OCI-LY7 (cell line): ENCODE data around the gene MXD4. TPM values are rescaled to one million over a fixed set of nuclear protein-coding genes. Genes with fewer than 3 reads are reported as not detected.

Experiments used
- BruUV-seq: library from RNA; stranded (reverse); fragments of 400-500 nt; replicated peaks from 2 replicates; lab custom pipeline; 2021; lab: Mats Ljungman, UMichigan
- CTCF ChIA-PET: fragments of 300-600 bp; sonication (Branson Sonifier 250); formaldehyde crosslinking; loops from one replicate; lab custom pipeline; 2022; ENCODE audit warnings: antibody characterized with exemption; ENCODE audit not compliant: unreplicated experiment; lab: Charles Lee
- POLR2A ChIA-PET: fragments of 300-600 bp; sonication (Branson Sonifier 250); formaldehyde crosslinking; loops from one replicate; lab custom pipeline; 2022; ENCODE audit warnings: antibody characterized with exemption; lab: Charles Lee
- DNase-seq: peaks from one replicate; pipeline ENCODE4 v3.0.0-alpha.2; 2015; ENCODE audit warnings: low spot score
- H2AFZ ChIP-seq: fragments of 200-600 bp; sonication (generic), shearing (Covaris generic); 2 replicates; pipeline ENCODE4 v1.6.1; 2014; ENCODE audit warnings: mild to moderate bottlenecking, antibody characterized with exemption, low read length, moderate library complexity
- H3K27ac ChIP-seq: fragments of 200-600 bp; sonication (generic); 2 replicates; pipeline ENCODE4 v1.5.1; 2014; ENCODE audit warnings: mixed run types, low read depth, mild to moderate bottlenecking, moderate library complexity, low read length, inconsistent platforms; ENCODE audit not compliant: poor library complexity, severe bottlenecking
- H3K36me3 ChIP-seq: fragments of 200-600 bp; sonication (generic); 2 replicates; pipeline ENCODE4 v1.6.1; 2014; ENCODE audit warnings: mild to moderate bottlenecking, antibody characterized with exemption, low read length, moderate library complexity, mixed read lengths; ENCODE audit not compliant: insufficient read depth
- H3K4me1 ChIP-seq: fragments of 200-600 bp; sonication (generic); 2 replicates; pipeline ENCODE4 v1.5.1; 2014; ENCODE audit warnings: mild to moderate bottlenecking, low read length; ENCODE audit not compliant: insufficient read depth, poor library complexity, severe bottlenecking
- H3K4me2 ChIP-seq: fragments of 200-600 bp; sonication (generic); 2 replicates; pipeline ENCODE4 v1.6.1; 2014; ENCODE audit warnings: mild to moderate bottlenecking, low read length
- H3K4me3 ChIP-seq: fragments of 200-600 bp; sonication (generic); 2 replicates; pipeline ENCODE4 v1.5.1; 2014; ENCODE audit warnings: mild to moderate bottlenecking, low read depth, low read length; ENCODE audit not compliant: poor library complexity, severe bottlenecking
- H3K79me2 ChIP-seq: fragments of 200-600 bp; sonication (generic); 2 replicates; pipeline ENCODE4 v1.6.1; 2016; ENCODE audit warnings: low read depth, mild to moderate bottlenecking, low read length, moderate library complexity, mixed read lengths; ENCODE audit not compliant: insufficient read depth
- H3K9me2 ChIP-seq: fragments of 200-600 bp; sonication (generic); 2 replicates; pipeline ENCODE4 v1.6.1; 2016; ENCODE audit warnings: mild to moderate bottlenecking, low read length, mixed read lengths; ENCODE audit not compliant: insufficient read depth
- H3K9me3 ChIP-seq: fragments of 200-600 bp; sonication (generic); 2 replicates; pipeline ENCODE4 v1.6.1; 2014; ENCODE audit warnings: mild to moderate bottlenecking, mixed run types, low read length, mixed read lengths
- H4K20me1 ChIP-seq: fragments of 200-600 bp; sonication (generic); 2 replicates; pipeline ENCODE4 v1.6.1; 2014; ENCODE audit warnings: mild to moderate bottlenecking, antibody characterized with exemption, low read length, moderate library complexity, mixed read lengths; ENCODE audit not compliant: insufficient read depth
- EZH2phosphoT487 ChIP-seq: fragments of 200-600 bp; sonication (generic); IDR thresholded peaks from 2 replicates; pipeline ENCODE4 v1.6.1; 2018; ENCODE audit warnings: low read depth, borderline replicate concordance, mild to moderate bottlenecking, mixed run types, antibody characterized with exemption, low read length, moderate library complexity, mixed read lengths
- intact Hi-C: fragments of 100-400 bp; cut with micrococcal nuclease; formaldehyde crosslinking; loops from one replicate; pipeline ENCODE4 v1.10.0; 2022; ENCODE audit not compliant: unreplicated experiment
- total RNA-seq, 2 experiments: library from RNA; depleted of rRNA in 1 of 2; stranded (reverse); fragments of >200 nt in 1 of 2; shearing (Covaris generic) in 1 of 2; gene quantifications; 2 replicates each; pipeline ENCODE4 v1.2.3, GENCODE V29; 2014 to 2022
- TF ChIP-seq, protein P1 (sequence below): fragments of 200-600 bp; sonication (generic); conservative IDR thresholded peaks from 2 replicates; pipeline ENCODE4 v1.5.1; 2014; ENCODE audit warnings: mild to moderate bottlenecking, antibody characterized with exemption, low read length, moderate library complexity, mixed read lengths

MXD4 gene
- total RNA-seq, 2 experiments from 2014 or later: 3.0 to 11.6 TPM

DNA sequence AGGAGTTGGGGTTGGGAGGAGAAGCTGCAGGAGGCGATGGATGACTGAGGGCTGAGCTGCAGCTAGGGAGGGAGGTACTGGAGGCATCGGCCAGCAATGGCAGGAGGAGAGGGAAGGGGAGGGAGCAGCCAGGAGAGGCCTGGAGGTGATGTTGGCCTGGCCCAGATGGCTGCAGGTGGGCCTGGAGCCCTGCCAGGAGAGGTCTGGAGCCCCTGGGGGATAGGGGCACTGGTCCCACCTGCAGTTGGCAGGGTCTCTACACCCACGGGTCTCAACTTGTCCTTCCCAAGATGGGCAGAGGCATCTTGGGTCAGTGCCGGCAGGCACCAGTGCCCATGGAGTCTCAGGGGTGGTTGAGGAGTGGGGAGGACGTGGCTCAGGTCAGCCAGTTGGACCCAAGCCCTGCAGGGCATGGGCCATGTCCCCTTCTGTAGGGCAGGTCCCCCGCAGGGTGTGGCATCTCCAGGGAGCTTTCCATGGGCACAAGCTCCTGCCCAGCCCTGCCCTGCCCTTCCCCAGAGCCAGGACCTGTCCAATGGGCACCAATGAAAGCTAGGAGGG lies 2.7 kb upstream of the MXD4 start:
- intact Hi-C loops: no loop called here
- H2AFZ ChIP-seq: no peak overlapping the region
- ChIA-PET CTCF (no interaction called here), POLR2A (no interaction called here)
- peak overlapping the region; percentile 21; the same call in 1 of the 2 replicates for H3K4me2 ChIP-seq
- no peak overlapping the region for H3K27ac ChIP-seq
- TF ChIP-seq EZH2phosphoT487: no peak
- no peaks in the 10 kb centered on the region for H4K20me1 ChIP-seq
- no peak for DNase-seq
- H3K4me1 ChIP-seq: peaks cover 20% of the 10 kb centered on the region
- H3K9me3 ChIP-seq: no peaks in the 10 kb centered on the region
- no peaks in the 10 kb centered on the region for H3K9me2 ChIP-seq
- no peaks in the 10 kb centered on the region for H3K79me2 ChIP-seq
- no peaks in the 10 kb centered on the region for H3K36me3 ChIP-seq
- no TSS peak for BruUV-seq
- no peak overlapping the region for H3K4me3 ChIP-seq

DNA sequence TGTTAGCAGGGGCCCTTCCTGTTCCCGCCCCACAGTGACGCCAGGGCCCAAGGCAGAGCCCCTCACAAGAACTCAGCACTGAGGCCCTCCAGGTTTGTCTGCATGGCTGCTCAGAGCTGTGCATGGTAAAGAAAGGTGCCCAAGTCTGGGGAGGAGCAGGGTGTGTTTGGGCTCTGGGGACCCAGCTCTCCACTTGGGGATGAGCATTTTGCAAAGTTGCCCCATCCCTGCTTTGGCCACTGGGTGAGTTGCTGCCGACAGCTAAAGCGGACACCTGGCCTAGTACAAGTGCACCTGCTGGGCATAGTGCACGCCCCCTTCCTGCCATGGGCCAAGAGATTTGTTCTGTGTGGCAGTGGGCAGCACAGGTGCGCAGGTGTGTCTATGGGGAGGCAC lies 2.0 kb upstream of the MXD4 start:
- Histone ChIP-seq H2AFZ (no peak overlapping the region), H3K4me1 (peaks cover 20% of the 10 kb centered on the region), H3K79me2 (no peaks in the 10 kb centered on the region), H3K27ac (no peak overlapping the region), H3K9me3 (no peaks in the 10 kb centered on the region), H3K9me2 (no peaks in the 10 kb centered on the region), H3K4me3 (no peak overlapping the region), H4K20me1 (no peaks in the 10 kb centered on the region), H3K4me2 (peak overlapping the region; percentile 21; the same call in 1 of the 2 replicates), H3K36me3 (no peaks in the 10 kb centered on the region)
- no TSS peak for BruUV-seq
- CTCF ChIA-PET: interaction anchor here (1.0 kb wide), 1 partner anchor 33 kb away, joined by 3 read pairs; no protein-coding TSS in a partner anchor
- TF ChIP-seq EZH2phosphoT487: no peak
- TF ChIP-seq, protein P1, sequence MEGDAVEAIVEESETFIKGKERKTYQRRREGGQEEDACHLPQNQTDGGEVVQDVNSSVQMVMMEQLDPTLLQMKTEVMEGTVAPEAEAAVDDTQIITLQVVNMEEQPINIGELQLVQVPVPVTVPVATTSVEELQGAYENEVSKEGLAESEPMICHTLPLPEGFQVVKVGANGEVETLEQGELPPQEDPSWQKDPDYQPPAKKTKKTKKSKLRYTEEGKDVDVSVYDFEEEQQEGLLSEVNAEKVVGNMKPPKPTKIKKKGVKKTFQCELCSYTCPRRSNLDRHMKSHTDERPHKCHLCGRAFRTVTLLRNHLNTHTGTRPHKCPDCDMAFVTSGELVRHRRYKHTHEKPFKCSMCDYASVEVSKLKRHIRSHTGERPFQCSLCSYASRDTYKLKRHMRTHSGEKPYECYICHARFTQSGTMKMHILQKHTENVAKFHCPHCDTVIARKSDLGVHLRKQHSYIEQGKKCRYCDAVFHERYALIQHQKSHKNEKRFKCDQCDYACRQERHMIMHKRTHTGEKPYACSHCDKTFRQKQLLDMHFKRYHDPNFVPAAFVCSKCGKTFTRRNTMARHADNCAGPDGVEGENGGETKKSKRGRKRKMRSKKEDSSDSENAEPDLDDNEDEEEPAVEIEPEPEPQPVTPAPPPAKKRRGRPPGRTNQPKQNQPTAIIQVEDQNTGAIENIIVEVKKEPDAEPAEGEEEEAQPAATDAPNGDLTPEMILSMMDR: no peak
- intact Hi-C loops: no loop called here
- peak; percentile 49 for DNase-seq
- POLR2A ChIA-PET: interaction anchor here (2.4 kb wide), 1 partner anchor 22 kb away, joined by 7 read pairs; the partner anchor contains the start of genes HAUS3 and POLN

DNA sequence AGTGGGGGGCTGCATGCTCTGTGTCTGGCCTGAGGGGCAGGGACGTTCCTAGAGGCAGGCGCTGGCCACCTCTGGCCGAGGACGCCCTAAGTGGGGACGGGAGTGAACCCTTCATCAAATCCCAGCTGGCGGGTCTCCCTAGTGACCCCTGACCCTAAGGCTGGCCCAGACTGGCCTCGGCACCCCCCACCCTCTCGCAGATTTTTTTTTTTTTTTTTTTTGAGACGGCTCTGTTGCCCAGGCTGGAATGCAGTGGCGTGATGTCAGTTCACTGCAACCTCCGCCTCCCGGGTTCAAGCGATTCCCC lies 988 bp upstream of the MXD4 start:
- POLR2A ChIA-PET: interaction anchor here (0.6 to 2.4 kb wide), 5 partner anchors 21 to 206 kb away, joined by 3 to 7 read pairs (median 3); partner anchors contain the start of genes HAUS3, POLN and RNF4
- Histone ChIP-seq H3K4me3 (peak overlapping the region; percentile 71), H3K4me2 (peak overlapping the region; percentile 81), H3K9me3 (no peaks in the 10 kb centered on the region), H3K79me2 (no peaks in the 10 kb centered on the region), H2AFZ (peak overlapping the region; percentile 72; the same call in 1 of the 2 replicates), H4K20me1 (no peaks in the 10 kb centered on the region), H3K9me2 (no peaks in the 10 kb centered on the region), H3K27ac (peak overlapping the region; percentile 49), H3K36me3 (no peaks in the 10 kb centered on the region), H3K4me1 (peaks cover 20% of the 10 kb centered on the region)
- no TSS peak for BruUV-seq
- intact Hi-C loops: loop anchor here (1.0 kb wide), 1 partner anchor 21 kb away; the partner anchor contains the start of genes HAUS3 and POLN
- no peak for DNase-seq
- no peak for TF ChIP-seq EZH2phosphoT487
- TF ChIP-seq, protein P1: no peak
- CTCF ChIA-PET: interaction anchor here (1.0 kb wide), 1 partner anchor 35 kb away, joined by 3 read pairs; no protein-coding TSS in a partner anchor
